Stimulated activated CD4-positive, alpha-beta T cell treated with anti-CD3 and anti-CD28 coated beads, Interleukin-15, amount 100 ng/mL, for 1 hour (primary cell): ENCODE results near the gene SCD.

Source experiments
- DNase-seq, 2 donors: peaks; one replicate each; pipeline ENCODE4 v3.0.0-alpha.2; 2020; ENCODE audit warnings: low read depth in 1 of 2, low spot score in 1 of 2

Gene SCD

DNA sequence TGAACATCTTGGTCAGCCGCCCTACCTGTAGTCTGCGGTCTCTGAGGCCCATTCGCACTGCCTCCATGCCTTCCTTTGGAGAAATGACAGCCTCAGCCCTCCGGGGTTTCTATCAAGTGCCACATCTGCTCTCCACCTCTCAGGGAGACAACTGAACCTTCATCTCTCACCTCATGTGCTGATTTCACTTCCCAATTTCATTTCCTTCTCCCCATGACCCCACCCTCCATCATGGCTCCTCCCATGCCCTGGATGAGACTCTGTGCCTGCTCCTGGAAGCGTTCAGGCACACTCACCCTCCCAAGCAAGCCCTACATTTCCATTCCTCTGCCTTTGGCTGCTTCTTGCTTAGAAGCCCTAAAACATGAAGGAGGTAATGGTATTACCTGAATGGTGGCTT, 7.8 kb upstream of the SCD start:
- no peak for DNase-seq

DNA sequence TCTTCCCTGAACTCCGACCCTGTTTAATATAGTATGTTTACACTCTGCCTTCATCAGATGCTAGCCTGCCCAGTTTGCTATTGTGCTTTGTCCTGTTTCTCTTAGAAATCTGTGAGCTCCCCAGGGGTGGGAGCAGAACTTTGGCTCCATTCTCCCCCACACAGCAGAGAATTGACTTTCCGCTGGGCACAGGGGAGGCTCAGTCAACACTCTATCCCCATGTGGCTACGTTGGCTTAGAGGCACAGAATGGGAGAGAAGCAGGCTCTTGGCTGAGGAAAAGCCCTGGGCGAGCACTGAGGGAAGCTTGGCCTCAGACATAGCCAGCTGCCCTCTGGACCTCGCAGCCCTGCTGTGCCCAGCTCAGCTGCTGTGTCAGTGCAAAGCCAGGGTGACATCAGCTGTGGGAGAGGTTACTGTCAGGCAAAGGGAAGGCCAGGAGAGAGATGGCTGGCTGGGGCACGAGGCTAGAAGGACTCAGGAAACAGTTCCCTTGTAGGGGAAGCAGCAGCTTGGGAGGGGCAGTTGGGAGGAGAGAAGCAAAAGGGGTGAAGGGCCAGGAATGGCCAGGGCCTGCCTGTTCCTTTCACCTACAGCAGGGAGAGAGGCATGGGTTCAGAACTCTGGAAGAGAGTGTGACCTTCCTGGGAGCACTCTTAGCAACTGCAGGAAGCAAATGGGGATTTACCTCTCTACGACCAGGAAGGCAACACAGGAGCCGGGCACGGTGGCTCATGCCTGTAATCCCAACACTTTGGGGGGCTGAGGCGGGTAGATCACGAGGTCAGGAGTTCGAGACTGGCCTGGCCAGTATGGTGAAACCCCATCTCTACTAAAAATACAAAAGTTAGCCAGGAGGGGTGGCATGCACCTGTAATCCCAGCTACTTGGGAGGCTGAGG, 5.8 kb upstream of the SCD start:
- DNase-seq = no peak

DNA sequence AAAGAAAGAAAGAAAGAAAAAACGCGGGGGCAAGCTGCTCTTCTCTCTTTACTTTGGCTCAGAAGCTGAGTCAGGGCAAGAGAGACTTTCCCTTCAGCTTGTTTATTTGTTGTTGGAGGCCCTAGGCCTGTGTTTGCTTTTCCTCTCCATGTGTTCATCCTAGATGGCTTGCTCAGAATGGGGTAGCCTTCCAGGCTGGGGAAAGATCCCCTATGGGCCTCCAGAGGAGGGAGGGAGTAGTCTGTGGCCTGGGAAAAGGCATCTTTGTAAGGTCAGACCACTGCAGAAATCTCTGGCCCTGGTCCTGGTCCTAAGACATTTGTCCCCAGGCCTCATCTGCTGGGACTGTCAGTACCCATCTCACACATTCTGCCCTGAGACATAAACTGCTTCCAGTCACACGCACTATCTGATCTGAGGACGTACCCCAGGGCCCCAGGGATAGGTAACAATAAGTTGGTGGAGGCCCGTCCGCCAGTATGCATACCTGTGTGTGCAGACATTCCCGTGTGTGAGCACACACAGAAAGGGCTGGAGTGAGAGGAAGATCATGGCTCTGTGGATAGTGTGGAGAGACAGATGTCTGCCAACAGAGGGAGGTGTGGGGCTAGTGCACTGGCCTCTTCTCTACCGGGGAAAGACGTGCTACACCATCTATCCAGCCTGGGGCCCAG, 4.9 kb upstream of the SCD start:
- no peak for DNase-seq

DNA sequence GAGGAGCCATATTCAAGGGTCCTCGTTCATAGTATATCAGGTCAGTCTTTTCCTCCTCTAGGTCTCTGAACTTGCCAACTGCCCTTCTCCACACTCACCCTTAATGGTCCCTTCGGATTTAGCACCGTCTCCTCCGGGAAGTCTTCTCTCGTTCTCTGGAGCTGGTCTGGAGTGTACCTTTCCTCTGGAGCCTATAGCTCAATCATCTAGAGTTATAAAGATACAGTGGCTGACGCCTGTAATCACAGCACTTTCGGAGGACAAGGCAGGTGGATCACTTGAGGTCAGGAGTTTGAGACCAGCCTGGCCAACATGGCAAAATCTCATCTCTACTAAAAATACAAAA, 4.4 kb upstream of the SCD start:
- DNase-seq = no peak

DNA sequence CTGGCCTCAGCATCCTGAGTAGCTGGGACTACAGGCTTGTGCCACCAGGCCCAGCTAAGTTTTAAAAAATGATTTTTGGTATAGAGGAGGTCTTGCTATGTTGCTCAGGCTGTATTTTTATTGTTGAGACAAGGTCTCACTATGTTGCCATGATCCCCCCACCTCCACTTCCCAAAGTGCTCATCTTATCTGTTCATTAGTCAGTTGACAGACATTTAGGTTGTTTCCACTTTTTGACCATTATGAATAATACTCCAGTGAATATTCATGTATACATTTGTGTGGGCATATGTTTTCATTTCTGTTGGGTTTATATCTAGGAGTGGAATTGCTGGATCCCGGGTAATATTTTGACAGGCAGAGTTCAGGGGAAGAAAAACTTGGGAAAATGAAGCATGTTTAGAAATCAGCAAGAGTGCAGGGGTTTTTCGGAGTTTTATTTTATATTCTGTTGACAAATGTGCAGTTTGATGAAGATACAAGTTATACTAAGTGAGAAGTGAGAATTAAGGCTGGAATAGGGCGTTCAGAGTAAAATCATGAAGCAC, 2.7 kb upstream of the SCD start:
- DNase-seq = no peak

DNA sequence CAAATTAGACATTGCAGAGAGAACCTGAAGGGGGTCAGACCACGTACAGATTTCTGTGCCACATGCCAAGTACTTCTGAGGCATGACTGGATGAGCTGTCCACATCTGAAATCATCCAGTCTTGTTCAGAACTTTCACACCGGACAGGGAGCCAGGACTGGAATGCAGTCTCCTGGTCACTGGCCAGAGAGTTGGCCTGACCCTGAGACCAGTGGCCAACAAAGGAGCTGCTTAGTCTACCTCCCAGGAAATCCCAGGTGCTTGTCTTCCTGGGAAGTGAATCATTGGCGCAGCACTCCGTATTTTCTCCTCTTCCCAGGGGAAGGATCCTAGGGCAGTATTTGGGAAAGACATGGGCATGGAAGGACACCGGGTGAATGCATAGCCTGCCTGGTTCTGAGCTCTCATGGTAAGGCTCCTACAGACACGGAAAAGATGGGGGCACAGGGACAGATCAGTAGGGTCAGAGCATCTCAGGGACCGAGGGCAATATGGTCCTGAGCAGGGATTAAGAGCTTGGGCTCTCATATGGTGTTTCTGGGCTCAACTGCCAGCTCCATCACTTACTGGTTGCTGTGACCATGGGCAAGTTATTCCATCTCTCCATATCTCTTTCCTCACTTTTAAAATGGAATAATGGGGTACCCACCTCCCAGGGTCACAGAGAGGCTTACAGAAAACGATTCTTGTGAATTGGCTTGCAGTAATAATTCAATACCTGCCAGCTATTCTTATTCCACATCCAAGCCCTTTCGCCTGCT, 1.3 kb upstream of the SCD start:
- DNase-seq = no peak

DNA sequence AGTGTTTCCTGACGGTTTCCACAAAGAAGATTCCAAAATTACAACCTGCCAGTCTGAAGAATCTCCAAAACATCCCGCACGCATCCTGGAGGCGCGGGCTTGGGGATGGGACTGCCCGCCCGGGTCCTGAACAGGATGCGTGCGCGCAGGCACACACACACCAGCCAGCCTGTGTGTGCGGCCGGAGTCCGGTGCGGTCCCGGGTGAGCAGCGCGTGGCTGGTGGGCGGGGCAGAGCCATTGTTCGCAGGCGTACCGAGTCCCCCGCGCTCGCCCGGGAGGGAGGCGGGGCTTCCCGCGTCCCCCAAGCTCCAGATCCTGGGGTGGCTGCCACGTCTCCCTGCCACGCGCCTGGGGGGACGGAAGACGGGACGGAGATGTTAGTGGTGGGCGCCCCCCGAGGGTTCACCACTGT, 675 bp upstream of the SCD start:
- peak; percentile 25 to 40 for DNase-seq

DNA sequence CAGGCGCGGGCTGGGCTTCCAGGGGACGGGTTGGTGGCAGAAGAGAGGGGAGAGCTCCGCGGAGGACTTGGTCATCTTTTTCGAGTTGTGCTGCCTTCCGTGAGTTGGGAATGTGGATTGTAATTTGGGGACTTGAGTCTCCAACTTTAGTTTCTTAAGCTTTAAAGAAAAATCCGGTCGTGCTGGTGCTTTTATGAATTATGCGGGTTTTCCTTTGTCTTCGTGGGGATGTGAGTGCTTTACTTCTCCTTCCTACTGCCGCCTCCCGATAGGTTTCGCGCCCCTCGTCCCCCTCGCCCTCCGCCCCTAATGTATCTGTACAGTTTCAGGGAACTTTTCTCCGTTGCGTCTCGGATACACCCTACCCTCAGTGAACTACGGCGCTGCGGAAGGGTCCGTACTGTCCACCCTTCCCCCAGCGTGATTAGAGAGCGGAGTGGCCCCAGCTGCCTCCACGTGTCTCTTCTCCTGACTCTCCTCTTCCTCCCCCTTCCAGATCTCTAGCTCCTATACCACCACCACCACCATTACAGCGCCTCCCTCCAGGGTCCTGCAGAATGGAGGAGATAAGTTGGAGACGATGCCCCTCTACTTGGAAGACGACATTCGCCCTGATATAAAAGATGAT, 649 bp downstream of the SCD start:
- DNase-seq = no peak

DNA sequence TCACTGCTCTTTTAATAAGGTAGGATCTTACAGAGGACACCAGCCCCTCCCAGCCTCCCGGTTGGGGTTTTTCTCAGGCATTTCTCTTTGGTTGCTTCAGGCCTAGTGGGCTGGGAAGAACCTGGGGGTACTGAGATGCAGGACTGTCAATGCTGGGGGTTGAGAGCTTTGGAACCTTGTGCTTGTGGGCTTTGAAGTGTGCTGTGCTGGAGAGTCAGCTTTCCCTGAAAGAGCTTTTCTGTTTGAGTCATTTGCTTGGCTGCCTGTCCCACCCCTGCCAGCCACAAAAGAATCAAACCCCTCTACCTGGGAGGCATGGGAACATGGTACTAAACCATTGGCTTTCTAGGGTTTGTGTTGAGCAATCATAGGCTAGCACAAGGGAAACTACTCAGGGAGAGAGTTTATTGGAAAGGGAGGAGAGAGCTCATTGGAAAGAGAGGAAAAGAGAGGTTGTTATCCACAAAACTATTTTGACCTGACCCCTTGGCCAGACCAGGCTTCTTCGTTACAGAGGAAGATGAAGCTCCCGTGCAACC, 1.4 kb downstream of the SCD start:
- DNase-seq = no peak

DNA sequence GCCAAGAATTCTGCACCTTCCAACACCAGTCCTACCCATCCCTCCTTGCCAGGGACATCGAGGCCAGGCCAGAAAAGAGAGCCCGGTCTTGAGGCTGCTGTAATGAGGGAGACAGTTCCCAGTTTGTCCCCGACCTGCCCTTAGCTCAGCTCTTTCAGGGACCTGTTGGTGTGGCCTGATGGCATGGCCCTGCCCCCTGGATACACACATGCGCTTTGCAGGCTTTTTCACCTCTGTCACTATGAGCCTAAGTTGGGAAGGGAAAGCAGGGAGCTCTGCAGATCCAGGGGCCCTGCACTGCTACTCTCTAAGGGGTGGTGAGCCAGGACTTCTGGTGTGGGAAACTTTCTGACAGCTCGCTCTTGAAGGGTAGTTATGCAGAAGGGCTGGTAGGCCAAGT, 2.1 kb downstream of the SCD start:
- DNase-seq = no peak

DNA sequence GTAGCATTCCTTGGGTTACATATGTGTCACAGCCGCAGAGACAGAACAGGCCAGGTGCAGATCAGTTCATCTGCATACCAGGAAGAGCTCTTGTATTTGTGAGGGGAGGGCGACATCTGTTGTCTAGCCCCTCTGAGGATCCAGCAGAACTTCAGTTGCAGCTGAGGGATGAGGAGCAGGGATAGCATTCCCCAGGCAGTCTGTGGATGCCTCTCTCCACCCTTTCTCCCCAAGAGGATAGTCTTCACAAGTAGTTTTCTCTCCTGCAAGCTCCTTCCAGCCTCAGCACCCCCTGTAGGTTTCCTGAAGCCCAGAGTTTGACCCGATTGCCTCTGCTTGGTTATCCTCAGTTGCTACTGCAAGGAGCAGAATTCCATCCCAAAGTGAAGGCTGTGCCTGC, 2.6 kb downstream of the SCD start:
- no peak for DNase-seq

DNA sequence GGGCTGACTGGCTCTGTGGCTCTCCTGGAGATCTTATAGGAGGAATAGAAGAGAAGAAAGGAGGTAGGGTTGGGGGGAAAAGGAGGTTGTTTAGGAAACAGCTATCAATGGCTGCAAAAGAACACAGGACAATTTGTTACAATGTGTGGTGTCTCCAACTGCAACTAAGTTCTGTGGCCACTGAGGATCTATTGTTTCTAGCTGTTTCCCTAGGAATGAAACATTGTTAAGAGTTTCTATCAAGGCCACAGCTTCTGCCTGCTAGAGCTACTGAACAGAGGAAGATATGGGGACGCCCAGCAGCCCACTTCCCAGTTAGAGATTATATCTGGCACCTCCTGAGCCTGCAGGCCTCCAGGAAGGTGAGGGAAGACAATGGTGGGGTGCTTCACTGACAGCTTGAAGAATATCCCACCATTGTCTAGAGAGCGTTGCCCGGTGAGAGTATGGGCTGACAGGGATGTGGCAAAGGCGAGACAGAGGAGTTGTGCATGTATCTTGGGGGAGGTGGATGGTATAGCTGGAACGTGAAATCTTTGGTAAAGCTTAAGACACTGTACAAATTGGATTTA, 4.0 kb downstream of the SCD start:
- no peak for DNase-seq

DNA sequence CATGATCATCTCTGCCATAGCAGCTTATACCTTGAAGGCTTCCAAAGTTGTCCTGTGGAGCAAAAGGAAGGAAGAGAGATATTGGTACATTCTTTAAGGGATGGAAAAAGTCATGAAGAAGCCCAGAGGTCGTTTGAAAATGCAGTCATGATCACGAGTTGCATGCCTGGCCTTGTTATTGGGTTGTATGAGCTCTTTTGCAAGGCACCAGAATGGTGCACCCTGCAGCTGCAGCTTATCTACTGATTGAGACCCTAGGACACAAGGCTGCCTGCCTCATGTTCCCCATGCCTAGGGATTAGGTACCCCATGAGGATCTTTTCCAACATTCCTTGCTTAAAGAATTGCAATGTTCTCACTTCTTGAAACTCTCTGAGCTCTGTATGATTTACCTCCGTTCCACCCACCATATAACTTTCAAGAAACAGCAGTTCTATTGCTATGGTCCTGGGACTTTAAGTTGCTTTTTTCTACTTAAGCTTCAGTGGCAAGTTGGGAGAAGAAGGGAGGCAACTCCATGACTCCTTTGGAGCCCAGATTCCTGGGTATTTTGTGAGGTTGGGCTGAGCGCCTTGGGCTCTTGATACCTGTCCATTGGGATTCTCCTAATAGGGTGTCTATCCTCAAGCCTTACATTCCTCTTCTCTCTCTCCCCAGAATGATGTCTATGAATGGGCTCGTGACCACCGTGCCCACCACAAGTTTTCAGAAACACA, 6.9 kb downstream of the SCD start:
- no peak for DNase-seq

DNA sequence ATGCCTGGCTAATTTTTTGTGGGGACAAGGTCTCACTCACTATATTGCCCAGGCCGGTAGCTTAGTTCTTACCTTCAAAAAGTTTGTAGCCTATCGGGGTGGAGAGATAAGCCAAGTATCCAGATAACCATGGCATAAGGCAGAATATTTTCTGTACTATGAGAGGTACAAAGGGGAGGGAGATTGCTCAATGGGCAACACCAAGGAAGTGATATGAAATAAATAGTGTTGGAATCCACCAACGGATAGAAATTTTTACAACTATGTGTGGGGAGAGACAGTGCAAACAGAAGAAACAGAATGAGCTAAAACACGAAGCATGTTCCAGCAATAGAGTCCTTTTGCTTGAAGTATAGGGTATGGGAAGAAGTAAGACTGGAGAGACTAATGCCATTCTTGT, 8.1 kb downstream of the SCD start:
- no peak for DNase-seq

DNA sequence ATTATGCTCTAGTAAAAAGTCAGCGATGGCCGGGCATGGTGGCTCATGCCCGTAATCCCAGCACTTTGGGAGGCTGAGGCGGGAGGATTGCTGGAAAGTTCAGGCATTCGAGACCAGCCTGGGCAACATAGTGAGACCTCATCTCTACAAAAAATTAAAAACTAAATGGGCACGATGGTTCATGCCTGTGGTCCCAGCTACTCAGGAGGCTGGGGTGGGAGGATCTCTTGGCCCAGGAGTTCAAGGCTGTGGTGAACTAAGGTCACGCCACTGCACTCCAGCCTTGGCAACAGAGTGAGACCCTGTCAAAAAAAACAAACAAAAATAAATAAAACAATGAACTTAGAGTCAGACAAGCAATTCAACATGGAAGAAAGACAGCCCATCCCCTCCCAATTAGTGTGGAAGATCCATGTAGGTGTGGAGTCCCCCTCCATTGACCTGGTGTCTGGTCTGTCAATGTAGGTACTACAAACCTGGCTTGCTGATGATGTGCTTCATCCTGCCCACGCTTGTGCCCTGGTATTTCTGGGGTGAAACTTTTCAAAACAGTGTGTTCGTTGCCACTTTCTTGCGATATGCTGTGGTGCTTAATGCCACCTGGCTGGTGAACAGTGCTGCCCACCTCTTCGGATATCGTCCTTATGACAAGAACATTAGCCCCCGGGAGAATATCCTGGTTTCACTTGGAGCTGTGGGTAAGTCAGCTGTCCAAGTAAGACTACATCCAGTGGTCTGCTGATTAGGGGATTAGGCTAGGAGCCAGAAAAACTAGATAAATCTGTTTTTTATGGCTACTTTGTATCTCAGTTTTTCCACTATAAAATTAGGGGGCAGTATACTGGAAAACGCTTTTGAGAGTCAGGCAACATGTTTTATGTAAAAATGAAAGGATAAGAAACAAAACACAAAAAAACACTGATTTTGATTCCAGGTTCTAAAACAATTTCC, 9.3 kb downstream of the SCD start:
- DNase-seq = no peak

DNA sequence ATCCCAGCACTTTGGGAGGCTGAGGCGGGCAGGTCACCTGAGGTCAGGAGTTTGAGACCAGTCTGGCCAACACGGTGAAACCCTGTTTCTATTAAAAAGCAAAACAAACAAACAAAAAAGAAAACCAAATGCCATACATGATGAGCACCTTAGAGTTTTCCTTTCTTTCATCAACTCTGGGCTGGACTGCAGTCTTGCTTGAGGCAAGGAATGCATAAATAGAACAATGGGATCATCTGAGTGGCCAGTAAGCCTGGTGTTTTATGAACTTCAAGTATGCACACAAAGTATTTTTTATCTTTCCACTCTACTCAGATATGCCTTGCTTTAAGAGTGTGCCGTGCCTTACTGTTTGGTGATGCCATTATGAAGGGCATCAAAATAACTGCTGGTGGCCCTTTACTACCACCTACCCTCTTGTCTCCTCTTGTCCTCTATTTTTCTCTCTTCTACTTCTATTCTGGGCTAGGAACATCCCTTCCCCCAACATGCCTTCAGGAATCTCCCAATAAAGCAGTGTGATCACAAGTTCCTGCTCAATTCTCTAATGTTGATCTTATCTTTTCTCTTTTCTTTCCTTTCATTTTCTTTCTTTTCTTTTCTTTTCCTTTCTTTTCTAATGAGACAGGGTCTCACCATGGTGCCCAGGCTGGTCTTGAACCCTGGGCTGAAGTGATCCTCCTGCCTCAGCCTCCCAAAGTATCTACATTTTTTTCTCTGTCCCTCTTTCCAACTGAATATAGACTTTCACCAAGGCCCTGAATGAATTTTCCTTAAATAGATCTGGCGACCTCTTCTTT, 10.2 kb downstream of the SCD start:
- DNase-seq = no peak

DNA sequence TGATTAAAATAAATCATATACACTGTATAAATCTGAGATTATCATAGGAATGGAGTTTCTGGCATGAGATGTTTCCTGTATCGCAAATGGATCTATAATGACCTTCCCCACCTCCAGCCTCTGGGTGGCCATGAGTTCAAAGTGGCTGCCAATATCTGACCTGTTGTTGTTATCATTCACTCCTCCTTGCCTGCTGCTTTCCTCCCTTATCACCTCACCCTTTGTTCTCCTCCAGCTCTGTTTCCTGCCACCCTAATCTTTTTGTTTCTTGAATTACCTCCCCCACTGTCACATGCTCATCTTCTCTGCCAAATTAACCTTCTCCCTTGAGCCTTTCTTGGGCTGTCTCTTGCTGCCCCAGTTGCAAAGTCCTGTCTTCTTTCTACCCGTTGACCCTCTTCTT, 12.0 kb downstream of the SCD start:
- DNase-seq = no peak

DNA sequence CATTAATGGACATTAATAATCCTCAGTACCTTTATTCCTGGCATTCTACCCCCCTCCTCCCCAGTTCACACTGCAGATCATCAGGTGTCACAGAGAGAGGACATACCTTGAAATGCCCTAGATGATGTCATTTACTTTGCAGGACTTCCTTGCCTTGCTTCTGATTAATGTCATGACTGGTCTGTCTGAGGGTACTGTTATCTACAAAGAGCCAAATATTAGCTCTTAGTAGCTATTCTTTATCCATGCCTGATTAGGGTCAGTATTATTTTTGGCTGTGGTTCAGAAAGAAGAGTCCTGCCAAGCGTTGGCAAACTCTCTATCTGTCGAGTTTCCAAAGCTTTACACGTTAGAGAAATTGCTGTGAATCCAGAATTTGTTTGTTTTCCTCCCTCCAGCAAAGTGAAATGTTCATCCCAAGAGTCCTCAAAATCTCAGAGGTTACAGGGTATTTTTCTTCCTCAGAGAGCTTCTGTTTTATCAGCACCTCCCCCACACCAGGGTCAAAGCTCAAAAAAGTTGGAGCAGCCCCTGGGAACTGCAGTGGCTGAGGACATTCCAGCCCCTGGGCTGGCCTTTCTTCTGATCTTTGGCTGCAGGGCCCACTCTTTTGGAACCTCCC, 12.6 kb downstream of the SCD start:
- no peak for DNase-seq
